HG03521 (cell line): ENCODE data around the gene ZNF22.

Experiments used
- ATAC-seq: cut with Tn5 transposase; IDR thresholded peaks from one replicate; pipeline ENCODE4 v1.9.1; 2021; ENCODE audit warnings: mild to moderate bottlenecking, moderate library complexity; ENCODE audit not compliant: unreplicated experiment

Gene ZNF22

DNA sequence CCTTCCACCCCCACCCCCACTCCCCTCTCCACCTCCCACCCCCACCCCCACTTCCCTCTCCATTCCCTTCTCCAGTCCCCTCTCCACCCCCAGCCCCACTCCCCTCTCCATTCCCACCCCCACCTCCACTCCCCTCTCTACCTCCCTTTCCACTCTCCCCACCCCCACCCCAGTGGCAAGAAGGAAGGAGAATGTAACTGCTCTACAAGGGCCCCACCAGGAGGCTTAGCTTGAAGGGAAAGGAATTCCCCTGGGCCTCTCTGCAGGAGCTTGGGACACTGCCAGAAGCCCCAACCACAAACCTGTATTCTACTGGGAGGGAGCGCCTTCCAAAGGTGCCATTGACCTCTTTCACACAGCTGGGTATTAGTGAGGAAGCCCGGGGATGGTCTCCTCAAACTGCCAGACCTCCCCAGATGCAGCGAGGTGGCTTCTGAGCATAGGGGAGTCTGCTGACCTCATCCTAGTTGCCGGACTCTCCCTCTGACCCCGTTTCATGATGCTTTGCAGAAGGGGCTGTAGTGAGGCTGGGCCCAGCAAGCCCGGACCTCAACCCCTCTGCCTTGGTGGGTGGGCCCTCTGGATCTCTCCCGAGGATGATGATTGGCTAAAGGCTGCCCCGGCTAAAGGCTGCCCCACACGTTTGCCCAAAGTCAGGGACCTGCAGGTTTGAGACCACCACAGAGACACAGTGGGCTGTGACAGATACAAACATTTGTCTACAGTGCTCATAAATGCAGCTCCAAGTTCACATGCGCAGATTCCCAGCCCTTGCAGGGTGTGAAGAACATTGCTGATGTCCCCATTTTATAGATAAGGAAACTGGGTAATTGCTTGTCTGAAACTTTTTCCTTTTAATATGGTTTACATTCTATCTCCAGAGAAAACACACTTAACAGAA is 25.0 kb upstream of the ZNF22 start:
- no peak for ATAC-seq

DNA sequence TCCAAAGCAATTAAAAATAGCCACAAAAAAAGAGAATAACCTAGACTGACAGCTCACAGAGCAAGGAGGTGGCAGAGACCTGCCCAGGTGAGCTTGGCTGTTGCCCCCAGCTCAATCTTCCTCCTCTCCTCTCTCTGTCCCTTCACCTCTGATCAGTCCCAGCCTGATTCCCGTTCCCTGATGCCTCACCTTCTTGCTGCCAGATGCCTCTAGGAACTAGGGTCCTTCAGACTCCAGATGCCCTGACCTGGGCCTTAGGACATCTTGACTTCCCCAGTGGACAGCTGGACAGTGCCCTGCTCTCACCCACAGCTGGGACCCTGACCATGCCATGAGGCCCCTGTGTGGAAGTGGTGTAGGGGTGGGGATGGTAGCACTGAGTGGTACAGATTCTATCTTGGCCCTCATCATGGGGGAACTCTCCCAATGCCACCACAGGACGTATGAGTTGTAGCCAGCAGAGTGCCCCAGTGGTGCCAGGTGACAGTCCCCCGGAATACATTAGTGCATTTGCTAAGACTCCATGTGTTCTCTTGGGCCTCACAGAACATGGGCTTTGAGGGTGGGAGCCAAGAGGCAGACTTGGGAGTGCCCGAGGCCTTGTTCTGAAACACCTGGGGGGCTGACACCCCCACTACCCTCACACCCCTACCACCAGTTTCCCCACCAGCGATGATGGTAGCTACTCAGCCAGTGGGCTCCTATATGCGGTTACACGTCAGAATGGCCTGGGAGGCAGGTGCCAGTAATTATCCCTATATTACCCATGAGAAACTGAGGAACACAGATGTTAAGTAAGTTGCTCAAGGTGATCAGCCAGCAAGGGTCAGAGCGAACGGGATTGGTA is 24.1 kb upstream of the ZNF22 start:
- no peak for ATAC-seq

DNA sequence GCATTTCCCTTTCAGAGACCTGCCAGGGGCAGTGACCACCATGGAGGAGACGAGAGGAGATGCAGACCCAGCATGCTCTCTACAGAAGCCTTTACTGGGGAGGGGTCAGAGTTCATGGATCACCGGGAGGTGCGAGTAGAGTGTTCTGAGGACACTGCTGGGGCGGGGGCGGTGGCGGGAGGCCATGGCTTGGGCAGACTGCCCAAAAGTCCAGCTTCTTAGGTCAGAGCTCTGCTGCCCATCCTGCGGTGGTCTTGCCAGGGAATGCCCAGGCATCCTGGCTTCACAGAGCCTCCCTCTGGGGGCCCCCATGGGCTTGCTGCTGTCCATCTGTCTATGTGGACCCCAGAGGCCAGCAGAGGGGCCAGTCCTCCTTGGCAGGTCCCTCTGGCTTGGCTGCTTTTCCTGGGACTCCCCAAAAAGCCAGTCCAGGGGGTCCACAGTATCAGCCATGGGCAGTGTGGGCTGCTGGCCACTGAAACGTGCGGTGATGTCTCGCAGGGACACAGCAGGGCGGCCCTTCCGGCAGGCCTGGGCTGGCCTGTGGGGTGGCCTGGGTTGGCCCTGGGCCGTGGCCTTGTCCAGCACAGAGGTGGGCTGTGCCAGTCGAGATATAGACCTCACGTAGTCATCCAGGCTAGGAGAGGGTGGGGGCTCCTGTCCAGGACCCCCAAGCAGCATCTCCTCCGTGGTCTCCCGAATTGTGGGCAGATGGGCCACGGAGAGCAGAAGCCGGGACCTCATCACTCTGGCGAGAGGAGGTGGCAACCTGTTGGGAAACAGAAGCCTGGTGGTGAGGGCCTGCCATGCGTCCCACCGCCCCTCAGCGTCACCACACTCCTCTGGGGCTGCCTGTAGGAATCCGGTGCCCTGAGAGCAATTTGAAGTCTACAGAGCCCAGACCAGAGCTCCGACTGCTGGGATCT is 23.2 kb upstream of the ZNF22 start:
- no peak for ATAC-seq

DNA sequence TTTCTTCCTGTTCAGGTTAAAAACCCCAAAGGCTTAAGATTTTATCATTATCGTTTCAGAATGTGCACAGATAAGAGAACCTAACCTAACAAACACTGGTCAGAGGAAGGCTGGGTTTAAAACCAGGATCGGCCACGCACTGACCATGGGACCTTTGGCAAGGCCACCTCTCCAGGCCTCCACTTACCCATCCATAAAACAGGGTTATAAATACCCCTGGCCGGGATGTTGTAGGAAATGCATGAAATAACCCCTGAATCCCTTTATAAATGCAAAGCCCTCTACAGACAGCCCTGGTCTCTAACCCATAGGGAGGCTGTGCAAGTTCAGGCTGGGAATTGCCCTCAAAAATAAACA is 22.5 kb upstream of the ZNF22 start:
- ATAC-seq, result no peak

DNA sequence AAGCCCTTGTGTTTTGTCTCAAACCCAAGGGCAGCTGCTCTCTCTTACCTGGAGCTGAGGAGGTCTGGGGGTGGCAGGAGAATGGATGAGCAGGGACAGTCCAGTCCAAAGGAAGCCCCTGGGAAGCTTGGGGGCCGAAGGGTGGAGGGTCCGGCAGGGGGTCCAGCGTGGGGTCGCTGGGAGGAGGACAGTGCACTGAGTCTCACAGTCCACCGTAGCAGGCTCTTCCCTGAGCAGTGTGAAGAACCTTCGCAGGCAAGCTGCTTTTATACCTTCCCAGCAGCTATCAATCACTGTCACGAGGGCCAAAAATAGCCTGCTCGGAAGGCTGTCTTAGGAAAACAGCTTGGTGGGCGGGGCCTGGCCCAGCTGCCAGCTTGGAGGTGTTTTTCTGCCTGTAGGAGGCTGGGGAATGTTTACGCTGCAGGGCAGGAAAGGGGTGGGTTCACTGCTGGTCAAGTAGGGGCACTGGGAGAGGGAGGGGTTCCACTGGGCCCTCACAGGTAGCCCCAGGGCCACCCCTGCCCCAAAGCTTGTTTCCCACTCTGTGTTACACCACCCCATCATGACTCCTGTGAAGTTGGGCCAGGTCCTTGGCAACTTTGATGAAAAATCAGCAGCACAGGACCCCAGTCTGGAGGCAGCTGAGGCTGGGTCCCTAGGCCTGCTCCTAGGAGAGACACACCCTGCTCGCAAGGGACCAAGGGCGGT is 22.0 kb upstream of the ZNF22 start, which contains the start of gene DEPP1:
Gene DEPP1 (minus strand): TSS at position 240 of the 711 bp plus-strand sequence. CDS start 779 bp downstream, outside the sequence.
- ATAC-seq, result no peak

DNA sequence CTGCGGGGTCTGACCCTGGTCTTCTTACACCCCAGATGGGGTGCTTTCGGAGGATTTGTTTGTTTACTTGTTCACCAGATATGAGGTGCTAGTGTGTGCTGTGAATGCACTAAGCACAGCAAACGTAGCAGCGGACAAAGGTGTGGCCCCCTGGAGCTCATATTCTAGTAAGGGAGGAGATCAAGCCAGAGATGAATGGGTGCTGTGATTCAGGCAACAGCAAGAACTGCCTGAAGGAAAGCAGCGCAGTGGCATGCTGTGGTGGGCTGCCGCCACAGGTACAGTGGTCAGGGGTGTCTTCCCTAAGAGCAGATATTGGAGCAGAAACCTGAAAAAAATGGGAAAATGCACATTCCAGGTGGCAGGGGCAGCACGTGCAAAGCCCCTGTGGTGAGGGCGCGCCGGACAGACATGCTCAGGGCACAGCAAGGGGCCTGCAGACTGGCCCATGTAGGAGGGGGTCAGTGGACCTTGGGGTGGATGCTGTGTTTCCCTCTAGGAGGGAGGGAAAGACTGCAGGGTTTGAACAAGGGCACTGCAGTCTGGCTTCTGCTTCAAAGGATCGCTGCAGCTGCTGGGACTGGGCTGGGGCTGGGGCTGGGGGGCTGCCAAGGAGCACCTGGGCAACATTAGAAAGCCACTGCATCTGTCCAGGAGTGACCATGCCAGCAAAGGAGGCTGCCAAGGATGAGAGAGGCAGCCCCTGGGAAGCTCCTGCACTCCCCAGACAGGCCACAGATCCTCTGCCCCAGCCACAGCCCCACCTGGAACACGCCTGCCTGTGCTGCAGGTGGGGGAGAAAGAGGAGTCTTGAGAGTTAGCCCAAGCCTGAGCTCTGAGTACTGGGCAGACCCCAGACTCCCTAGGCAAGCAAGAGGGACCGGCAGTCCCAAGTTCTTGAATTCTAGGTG is 21.2 kb upstream of the ZNF22 start:
- ATAC-seq, result no peak

DNA sequence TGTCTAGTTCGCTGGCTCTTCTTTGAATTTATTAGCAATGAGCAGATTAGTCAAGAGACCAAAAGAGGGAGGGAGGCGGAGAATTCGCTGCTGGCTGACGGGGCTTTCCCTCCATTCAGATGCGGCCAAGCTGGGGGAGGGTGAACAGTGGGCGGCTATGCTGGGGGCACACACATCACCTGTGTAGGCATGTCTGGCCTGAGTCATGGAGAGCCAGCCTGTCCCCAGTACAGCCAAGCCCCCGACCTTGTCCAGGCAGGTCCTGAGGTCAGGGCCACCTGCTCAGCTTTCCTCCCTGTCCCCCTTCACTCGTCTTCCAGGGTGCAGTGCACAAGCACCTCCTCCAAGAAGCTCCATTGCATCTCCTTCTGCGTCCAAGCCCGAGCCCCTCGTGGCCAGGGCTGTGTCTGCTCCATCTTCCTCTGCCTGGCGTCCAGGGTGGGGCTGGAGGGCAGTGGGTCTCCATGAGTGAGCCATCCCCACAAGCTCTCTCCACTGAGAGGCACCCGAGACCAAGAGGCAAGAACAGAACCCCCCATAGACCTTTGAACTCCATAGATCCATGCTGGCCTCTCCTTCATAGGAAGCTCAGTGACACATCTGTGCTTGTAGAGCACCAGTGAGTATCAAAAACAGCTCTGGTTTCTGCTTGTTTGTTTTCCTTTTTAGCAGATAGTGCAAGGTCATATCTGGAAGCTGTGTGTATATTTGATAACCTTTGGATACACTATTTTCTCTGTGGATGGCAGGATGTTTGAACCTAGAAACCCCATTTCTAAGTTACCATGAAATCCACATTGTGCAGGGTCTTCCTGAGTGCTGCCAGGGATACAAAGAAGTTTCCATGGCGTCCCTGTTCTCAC is 20.2 kb upstream of the ZNF22 start:
- no peak for ATAC-seq

DNA sequence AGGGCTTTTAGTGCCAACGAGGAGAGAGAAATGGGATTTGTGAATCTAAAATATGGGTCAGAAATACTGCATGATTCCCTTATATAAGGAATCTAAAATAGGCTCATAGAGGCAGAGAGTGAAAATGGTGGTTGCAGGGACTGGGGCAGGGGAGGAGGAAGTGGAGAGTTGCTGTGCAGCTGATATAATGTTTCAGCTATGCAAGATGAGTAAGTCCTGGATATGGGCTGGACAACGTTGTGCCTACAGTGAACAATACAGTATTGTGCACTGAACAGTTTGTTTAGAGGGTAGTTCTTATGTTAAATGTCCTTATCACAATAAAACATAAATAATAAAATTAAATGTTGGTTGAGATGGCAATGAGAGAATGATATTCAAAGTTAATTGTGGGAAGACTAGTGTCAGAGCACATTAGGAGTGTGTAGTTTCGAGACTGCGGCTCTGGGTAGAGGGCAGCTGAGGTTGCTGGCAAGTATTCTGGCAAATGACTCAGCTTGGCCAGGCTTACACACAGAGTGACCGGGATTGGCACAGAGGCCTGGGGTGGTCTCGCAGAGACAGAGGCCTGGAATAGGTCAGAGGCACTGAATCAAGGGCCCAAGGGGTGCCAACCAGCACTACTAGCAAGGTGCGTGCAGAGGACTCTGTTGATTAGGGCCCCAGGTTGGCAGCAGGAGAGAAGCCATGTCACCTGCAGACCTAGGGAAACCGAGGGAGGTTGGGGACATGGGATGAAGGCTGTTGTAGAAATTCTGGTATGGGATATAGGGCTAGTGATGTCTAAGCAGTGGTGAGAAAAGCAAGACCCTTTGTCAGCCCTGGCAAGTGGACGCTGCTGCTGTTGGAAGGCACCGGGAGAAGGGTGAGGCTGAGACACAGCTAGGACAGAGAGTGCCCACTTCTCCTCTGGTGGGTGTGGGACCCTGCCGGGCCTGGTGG is 19.3 kb upstream of the ZNF22 start:
- ATAC-seq, result no peak

DNA sequence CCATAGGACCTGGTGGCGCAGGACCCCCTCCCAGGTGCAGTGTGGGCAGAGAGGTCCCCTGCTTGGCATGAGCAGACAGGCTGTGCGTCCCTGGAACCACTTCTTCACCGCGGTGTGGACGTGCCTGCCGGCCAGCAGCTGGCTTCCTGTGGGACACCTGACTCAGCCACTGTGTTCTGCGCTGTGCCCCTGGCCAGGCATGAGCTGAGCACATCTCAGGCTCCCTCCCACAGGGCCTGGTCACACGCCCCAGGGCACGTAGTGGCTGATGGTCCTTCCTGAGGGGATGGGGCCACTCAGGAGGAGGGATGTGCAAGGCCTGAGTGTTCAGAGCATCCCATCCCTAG is 18.6 kb upstream of the ZNF22 start:
- ATAC-seq, result no peak

DNA sequence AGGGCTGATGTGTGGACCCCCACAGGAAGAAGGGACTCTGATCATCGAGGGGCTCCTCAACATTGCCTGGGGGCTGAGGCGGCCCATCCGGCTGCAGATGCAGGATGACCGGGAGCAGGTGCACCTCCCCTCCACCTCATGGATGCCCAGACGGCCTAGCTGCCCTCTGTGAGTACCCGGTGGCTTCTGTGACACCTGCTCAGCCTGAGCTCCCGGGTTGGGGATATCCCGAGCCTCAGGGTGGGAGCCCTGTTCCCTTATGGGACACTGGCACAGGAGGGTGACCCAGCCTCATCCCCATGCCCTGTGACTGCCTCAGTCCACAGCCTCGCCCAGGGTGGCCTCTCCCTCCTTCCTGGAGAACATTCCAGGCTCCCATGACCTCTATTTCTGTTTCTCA is 18.2 kb upstream of the ZNF22 start:
- ATAC-seq, result no peak

DNA sequence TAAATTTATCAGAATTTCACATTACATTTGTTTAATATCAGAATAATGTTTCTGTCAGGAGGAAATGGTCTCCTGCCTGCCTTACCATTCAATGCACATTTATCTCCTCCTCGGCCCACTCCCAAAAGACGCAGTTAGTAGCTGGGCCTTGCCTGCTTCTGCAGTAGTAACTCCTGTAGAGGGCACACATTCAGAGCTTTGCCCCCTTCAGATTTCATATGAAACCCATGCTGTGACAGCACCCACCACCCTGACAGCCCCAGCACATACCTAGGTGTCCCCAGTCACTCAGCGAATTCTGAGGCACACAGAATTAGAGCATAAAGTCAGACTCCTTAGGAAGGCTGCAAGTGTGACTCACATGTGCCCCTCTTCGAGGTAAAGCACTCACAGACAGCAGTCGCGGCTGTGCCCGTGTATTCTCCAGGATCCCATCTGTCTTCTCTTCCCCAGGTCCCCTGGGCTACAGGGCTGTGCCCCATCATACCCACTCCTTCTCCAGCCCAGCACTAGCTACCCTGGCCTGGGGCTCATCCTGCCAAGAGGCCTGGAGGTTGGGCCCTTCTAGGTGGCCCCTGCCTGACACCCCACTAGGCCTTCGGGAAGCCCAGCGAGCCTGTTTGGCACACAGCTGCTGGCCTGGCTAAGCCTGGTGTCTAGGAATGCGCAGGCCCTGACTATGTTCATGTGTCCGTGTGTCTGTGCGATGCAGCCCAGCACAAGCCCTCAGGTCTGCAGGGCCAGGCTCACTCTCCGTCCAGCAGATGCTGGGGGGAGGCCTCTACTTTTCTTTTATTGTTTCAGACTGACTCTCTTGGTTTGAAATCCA is 17.4 kb upstream of the ZNF22 start:
- no peak for ATAC-seq

DNA sequence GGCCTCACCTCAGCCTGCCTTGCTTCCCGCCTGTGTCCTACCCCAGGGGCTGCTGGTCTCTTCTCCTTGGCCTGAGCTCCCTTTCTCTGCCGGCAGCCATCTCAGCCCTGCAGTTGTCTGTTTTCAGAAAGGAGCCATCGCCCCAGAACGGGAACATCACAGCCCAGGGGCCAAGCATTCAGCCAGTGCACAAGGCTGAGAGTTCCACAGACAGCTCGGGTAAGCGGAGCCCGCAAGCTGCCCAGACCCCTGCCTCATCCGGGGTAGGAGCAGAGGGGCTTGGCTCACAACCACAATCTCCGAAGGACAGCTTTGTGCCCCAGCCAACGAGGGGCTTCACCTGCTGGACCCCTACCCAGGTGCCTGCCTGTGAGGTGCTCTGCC is 16.8 kb upstream of the ZNF22 start:
- ATAC-seq, result no peak

DNA sequence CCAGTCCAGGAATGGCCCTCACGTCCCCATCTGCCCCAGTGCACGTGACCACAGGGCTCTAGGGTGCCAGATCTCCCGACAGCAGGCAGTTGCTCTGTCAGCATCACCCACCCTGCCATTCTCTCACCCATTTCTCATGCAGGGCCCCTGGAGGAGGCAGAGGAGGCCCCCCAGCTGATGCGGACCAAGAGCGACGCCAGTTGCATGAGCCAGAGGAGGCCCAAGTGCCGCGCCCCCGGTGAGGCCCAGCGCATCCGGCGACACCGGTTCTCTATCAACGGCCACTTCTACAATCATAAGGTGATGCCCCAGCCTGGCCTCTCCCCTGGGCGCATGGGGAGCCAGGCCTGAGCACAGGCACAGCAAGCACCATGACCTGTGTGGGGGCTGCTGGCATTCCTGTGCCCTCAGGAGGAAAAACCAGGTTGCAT is 16.0 kb upstream of the ZNF22 start:
- ATAC-seq, result no peak

DNA sequence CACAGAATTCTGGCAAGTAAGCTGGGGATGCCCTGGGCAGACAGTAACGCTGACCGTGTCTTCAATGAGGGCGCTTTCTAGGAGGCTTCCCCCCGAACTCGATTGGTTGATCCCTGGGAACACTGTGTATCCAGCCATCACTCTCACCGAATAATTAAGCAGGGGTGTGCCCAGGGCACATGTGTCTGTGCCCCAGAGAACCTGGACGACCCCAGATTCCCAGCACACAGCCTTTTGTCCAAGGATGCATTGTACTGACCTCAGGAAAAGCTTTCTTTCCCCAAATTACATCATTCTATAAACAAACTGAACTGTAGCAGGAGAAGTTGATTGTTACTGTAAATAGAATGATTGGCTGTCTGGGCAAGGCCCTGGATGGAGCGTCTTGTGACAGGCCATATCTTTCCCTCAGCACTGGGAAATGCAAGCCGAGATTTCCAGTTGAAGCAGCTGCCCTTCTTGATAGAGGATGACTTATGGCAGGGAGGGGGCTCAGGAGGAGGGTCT is 15.5 kb upstream of the ZNF22 start:
- no peak for ATAC-seq

DNA sequence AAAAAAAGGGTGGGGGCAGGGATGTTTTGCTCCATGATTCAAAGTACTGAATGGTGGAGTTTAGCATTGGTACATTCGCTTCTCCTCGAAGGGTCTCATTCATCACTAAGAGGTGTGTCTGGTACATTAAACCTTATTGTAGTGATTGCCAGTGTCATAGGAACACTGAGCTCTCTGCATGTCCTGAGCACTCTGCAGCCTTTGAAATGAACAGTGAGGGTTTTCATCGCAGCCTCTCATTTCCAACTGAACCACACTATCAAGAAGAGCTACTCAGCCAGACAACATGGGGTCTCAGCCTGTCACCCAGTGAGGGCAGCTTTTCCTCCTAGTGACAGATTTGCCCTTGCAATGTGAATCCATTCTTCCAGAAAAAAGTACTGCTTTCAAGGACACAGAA is 14.5 kb upstream of the ZNF22 start:
- ATAC-seq, result no peak

DNA sequence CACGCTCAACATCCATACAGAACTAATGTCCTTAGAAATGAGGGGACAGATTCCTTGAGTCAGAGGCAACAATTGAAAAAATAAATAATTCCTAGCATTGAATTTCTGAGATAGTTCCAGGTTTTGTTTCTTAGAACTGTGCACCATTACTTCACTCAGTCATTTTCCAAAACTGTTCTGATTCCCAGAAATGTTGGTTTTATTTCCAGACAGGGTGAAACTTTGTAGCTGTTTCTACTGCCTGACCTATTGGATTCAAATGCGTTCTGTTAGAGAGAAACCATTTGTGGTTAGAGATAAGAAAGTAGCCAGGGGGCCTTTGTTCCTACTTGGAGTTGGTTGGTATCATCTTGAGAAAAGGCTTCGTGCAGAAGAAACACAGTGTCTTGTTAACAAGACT is 14.1 kb upstream of the ZNF22 start:
- ATAC-seq, result no peak
